Gastrocnemius medialis (tissue), 4 donors: ENCODE data around the gene CLEC4G.

Experiments
- POLR2A ChIP-seq, 2 donors: fragments of 450-650 bp; IDR thresholded peaks; one replicate each; pipeline ENCODE4 v1.6.1; 2017; ENCODE audit warnings: antibody characterized with exemption in 2 of 2, mild to moderate bottlenecking in 2 of 2, moderate library complexity in 2 of 2
- TF ChIP-seq, protein P1 (sequence below), 5 experiments: fragments of 450-650 bp in 3 of 5; fragments of 200-600 bp in 2 of 5; sonication (generic) in 2 of 5; IDR thresholded peaks in 4 of 5; conservative IDR thresholded peaks in 1 of 5; 1 replicate in 4 of 5; 2 replicates in 1 of 5; pipeline ENCODE4 v1.5.1; 2016 to 2019; ENCODE audit warnings: antibody characterized with exemption in 5 of 5, mild to moderate bottlenecking in 3 of 5, moderate library complexity in 3 of 5

DNA sequence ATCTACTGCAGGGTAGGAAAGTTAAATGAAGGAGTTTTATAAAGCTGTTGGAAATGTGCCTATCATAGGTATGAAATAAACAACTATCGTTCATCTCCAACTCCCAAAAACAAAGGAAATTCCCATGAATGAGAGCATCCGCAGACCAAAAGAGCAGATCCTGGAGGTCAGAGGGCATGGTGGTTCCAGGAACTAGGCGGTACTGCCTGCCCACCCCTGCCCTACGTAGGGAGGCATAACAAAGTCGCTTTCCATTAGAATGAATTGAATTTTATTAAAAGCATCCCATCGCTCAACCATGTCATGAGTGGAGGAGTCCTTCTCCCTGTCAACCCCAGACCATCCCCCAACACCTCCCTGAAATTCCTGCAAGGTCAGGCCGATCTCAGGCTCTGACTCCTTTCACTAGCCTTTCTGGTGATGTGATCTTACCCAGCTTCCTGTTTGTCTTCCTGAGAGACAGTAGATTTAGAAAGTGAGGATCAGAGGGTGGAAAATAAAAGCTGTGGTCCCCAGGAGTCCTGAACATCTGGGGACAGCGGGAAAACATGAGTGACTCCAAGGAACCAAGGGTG, 30.9 kb upstream of the CLEC4G start, which contains the start of gene CLEC4M:
- TF ChIP-seq, protein P1, sequence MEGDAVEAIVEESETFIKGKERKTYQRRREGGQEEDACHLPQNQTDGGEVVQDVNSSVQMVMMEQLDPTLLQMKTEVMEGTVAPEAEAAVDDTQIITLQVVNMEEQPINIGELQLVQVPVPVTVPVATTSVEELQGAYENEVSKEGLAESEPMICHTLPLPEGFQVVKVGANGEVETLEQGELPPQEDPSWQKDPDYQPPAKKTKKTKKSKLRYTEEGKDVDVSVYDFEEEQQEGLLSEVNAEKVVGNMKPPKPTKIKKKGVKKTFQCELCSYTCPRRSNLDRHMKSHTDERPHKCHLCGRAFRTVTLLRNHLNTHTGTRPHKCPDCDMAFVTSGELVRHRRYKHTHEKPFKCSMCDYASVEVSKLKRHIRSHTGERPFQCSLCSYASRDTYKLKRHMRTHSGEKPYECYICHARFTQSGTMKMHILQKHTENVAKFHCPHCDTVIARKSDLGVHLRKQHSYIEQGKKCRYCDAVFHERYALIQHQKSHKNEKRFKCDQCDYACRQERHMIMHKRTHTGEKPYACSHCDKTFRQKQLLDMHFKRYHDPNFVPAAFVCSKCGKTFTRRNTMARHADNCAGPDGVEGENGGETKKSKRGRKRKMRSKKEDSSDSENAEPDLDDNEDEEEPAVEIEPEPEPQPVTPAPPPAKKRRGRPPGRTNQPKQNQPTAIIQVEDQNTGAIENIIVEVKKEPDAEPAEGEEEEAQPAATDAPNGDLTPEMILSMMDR (IDR thresholded peaks at IDR 0.05 in 4 of 5, conservative IDR thresholded peaks at IDR 0.05 in 1 of 5), result no peak
- no peak for TF ChIP-seq POLR2A (IDR thresholded peaks at IDR 0.05)
